PFSK-1 (cell line): Measurements from ENCODE around the gene SEC24D.

Experiments
- FOXP2 ChIP-seq: optimal IDR thresholded peaks from 2 replicates; pipeline ENCODE3; 2011; ENCODE audit warnings: borderline replicate concordance, control low read depth, inconsistent platforms; ENCODE audit not compliant: insufficient read depth; ENCODE audit errors: extremely low read length, extremely low read depth
- POLR2AphosphoS5 ChIP-seq: IDR thresholded peaks from 2 replicates; pipeline ENCODE4 v1.6.1; 2012; ENCODE audit warnings: low read depth, mild to moderate bottlenecking, control low read depth, low read length, moderate library complexity
- REST ChIP-seq, 2 experiments: IDR thresholded peaks; 2 replicates each; pipeline versions ENCODE4 v1.6.1 to v1.8.0; 2011 to 2012; ENCODE audit warnings: low read depth in 2 of 2, low read length in 2 of 2, control low read depth in 1 of 2, inconsistent platforms in 1 of 2, mild to moderate bottlenecking in 1 of 2, moderate library complexity in 1 of 2; ENCODE audit not compliant: insufficient read depth in 1 of 2
- SIN3A ChIP-seq: IDR thresholded peaks from 2 replicates; pipeline ENCODE4 v1.6.1; 2012; ENCODE audit warnings: mild to moderate bottlenecking, low read length, moderate library complexity, borderline replicate concordance; ENCODE audit not compliant: insufficient read depth
- TAF1 ChIP-seq: IDR thresholded peaks from 2 replicates; pipeline ENCODE4 v1.6.1; 2012; ENCODE audit warnings: low read length, control low read depth, borderline replicate concordance; ENCODE audit not compliant: insufficient read depth

Gene SEC24D

DNA sequence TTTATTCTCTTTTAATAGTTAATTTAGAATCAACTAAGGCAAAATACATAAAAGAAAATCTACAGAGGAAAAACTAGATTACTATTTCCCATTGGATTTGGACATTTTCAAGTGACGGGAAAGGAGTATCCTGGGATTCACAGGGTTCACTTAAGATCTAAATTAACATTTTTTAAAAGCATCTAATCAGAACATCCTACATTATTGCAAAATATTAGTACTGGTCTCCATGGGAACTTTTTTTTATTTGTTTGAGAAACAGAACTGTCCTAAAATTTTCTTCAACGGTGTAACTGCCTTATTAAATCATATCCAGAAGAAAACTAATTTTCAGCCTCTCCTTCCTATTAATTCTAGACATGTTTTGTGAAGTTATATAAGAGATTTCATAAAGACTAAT, 81.0 kb downstream of the SEC24D start:
- TF ChIP-seq REST (IDR thresholded peaks at IDR 0.05; ENCODE audit: insufficient read depth in 1 of 2, low read depth in 2 of 2, low read length in 2 of 2) (no peak), SIN3A (no peak), POLR2AphosphoS5 (no peak), FOXP2 (no peak), TAF1 (no peak)

DNA sequence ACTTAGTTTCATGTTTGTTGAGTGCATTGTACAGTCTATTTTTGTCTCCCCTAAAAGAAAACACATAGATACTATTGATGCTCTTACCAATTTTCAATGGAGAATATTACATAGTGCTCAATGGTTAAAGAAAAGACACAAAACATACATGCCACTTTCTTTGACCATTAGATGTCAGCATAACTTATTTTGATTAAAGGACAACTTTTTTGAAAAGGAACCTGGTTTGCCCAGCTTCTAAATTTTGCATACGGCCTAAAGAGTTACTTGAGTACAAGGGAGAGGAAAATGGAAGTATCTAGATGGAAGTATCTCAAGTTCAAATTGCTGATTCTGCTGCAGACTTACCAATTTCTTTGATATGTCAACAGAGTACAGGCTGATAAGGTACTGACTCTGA, 82.2 kb downstream of the SEC24D start:
- TF ChIP-seq FOXP2 (no peak), SIN3A (no peak), REST (IDR thresholded peaks at IDR 0.05; ENCODE audit: insufficient read depth in 1 of 2, low read depth in 2 of 2, low read length in 2 of 2) (no peak), POLR2AphosphoS5 (no peak)

DNA sequence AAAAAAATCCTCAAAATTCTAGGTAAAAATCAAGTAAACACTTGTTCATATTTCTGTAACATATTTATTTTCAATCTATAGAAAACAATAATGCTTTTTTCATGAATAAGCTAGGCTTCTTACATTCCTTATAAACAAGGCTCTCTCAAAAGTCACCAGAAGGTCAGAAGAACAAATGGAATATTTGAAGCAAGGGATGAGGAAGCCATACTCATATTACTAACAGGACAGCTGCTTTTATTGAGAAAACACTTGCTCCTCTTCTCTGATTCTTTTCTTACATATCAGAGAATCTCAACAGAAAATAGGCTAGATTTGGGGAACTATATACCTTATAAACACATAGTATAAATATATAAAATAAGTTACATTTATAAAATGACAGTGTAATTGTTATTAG, 82.8 kb downstream of the SEC24D start:
- TF ChIP-seq REST (IDR thresholded peaks at IDR 0.05; ENCODE audit: insufficient read depth in 1 of 2, low read depth in 2 of 2, low read length in 2 of 2): no peak

GRCh38 chr4:118752551-118752950, 83.4 kb downstream of the SEC24D start:
- TF ChIP-seq POLR2AphosphoS5 (no peak), FOXP2 (no peak), SIN3A (no peak), REST (IDR thresholded peaks at IDR 0.05; ENCODE audit: insufficient read depth in 1 of 2, low read depth in 2 of 2, low read length in 2 of 2) (no peak), TAF1 (no peak)

- TF ChIP-seq REST (IDR thresholded peaks at IDR 0.05; ENCODE audit: insufficient read depth in 1 of 2, low read depth in 2 of 2, low read length in 2 of 2) (no peak), SIN3A (no peak), FOXP2 (no peak), TAF1 (no peak), POLR2AphosphoS5 (no peak)
Measured at GRCh38 chr4:118751629-118752323, 84.2 kb downstream of the SEC24D start.
